Stomach smooth muscle (tissue), 2 donors: ENCODE data around the gene ZNRD2.
"Not testable (repeated sequence)": the region's sequence is repeated elsewhere in the genome, so short reads cannot be mapped to it uniquely, and the experiment has no call there.

Experiments used
- H3K27ac ChIP-seq: one replicate; pipeline ENCODE4 v1.7.0; 2013; ENCODE audit warnings: mild to moderate bottlenecking, low read length, inconsistent platforms
- H3K27me3 ChIP-seq, 2 donors: one replicate each; pipeline ENCODE4 v1.7.0; 2013; ENCODE audit warnings: low read length in 2 of 2; ENCODE audit not compliant: insufficient read depth in 2 of 2, control insufficient read depth in 1 of 2
- H3K36me3 ChIP-seq, 2 donors: one replicate each; pipeline ENCODE4 v1.7.0; 2013; ENCODE audit warnings: low read length in 2 of 2; ENCODE audit not compliant: control insufficient read depth in 2 of 2, insufficient read depth in 2 of 2
- H3K4me1 ChIP-seq: one replicate; pipeline ENCODE4 v1.7.0; 2013; ENCODE audit warnings: low read length; ENCODE audit not compliant: control insufficient read depth, insufficient read depth
- H3K4me3 ChIP-seq, 2 donors: one replicate each; pipeline ENCODE4 v1.7.0; 2013; ENCODE audit warnings: low read length in 2 of 2
- H3K9ac ChIP-seq, 2 donors: one replicate each; pipeline ENCODE4 v1.7.0; 2013; ENCODE audit warnings: low read length in 2 of 2, mild to moderate bottlenecking in 1 of 2
- H3K9me3 ChIP-seq, 2 donors: one replicate each; pipeline ENCODE4 v1.7.0; 2013; ENCODE audit warnings: low read length in 2 of 2; ENCODE audit not compliant: control insufficient read depth in 2 of 2
- donor health status: healthy.
- donor health status: Pancreatic carcinoma.

The ZNRD2 gene

GRCh38 chr11:65558002-65558929 is 12.0 kb upstream of the ZNRD2 start, which contains the start of gene LTBP3:
TSS of gene LTBP3 (minus strand) at chr11:65558359. CDS start at chr11:65557959, 400 bp downstream.
- H3K4me1 ChIP-seq: peaks cover 61% of the 10 kb centered on the region
- peak within 1 kb of the TSS; percentile 97 for H3K27ac ChIP-seq
- peak within 1 kb of the TSS; percentile 88 for H3K9ac ChIP-seq
- H3K4me3 ChIP-seq: peak within 1 kb of the TSS; percentile 67 to 80
- peaks cover 0 to 2% of the 10 kb centered on the region in 2 donors for H3K36me3 ChIP-seq
- H3K27me3 ChIP-seq: no peaks in the 10 kb centered on the region
- H3K9me3 ChIP-seq: no peaks in the 10 kb centered on the region

GRCh38 chr11:65558930-65559509 is 11.3 kb upstream of the ZNRD2 start:
- Histone ChIP-seq H3K27ac (peak overlapping the region; percentile 97), H3K4me3 (peak overlapping the region; percentile 67 to 69), H3K9me3 (no peaks in the 10 kb centered on the region), H3K4me1 (peaks cover 61% of the 10 kb centered on the region), H3K9ac (peak overlapping the region; percentile 88), H3K36me3 (no peaks in the 10 kb centered on the region), H3K27me3 (no peaks in the 10 kb centered on the region)

- H3K27me3 ChIP-seq: no peaks in the 10 kb centered on the region
- no peaks in the 10 kb centered on the region for H3K36me3 ChIP-seq
- peak overlapping the region; percentile 97 for H3K27ac ChIP-seq
- H3K9ac ChIP-seq: peak overlapping the region; percentile 21 to 88
- no peaks in the 10 kb centered on the region for H3K9me3 ChIP-seq
- peaks cover 58% of the 10 kb centered on the region for H3K4me1 ChIP-seq
- H3K4me3 ChIP-seq: peak overlapping the region in 1 of 2 donors; percentile 15
Measured at GRCh38 chr11:65559535-65559934, 10.7 kb upstream of the ZNRD2 start.

GRCh38 chr11:65559951-65560537 is 10.2 kb upstream of the ZNRD2 start:
- no peaks in the 10 kb centered on the region for H3K9me3 ChIP-seq
- H3K4me3 ChIP-seq: peak overlapping the region in 1 of 2 donors; percentile 8
- H3K9ac ChIP-seq: peak overlapping the region; percentile 12 to 42
- H3K4me1 ChIP-seq: peaks cover 53% of the 10 kb centered on the region
- H3K27ac ChIP-seq: peak overlapping the region; percentile 97
- H3K27me3 ChIP-seq: no peaks in the 10 kb centered on the region
- no peaks in the 10 kb centered on the region for H3K36me3 ChIP-seq

GRCh38 chr11:65560555-65561418 is 9.5 kb upstream of the ZNRD2 start:
- Histone ChIP-seq H3K36me3 (no peaks in the 10 kb centered on the region), H3K4me3 (peak overlapping the region in 1 of 2 donors; percentile 8), H3K27ac (peak overlapping the region; percentile 97), H3K4me1 (peaks cover 46% of the 10 kb centered on the region), H3K27me3 (no peaks in the 10 kb centered on the region), H3K9me3 (no peaks in the 10 kb centered on the region), H3K9ac (peak overlapping the region; percentile 12 to 36)

- Histone ChIP-seq H3K36me3 (peaks cover 0 to 2% of the 10 kb centered on the region in 2 donors), H3K27ac (no peak overlapping the region), H3K4me1 (peaks cover 36% of the 10 kb centered on the region), H3K4me3 (no peak overlapping the region), H3K9me3 (no peaks in the 10 kb centered on the region), H3K9ac (no peak overlapping the region), H3K27me3 (no peaks in the 10 kb centered on the region)
Measured at GRCh38 chr11:65562020-65562419, 8.3 kb upstream of the ZNRD2 start.

GRCh38 chr11:65562788-65563187 is 7.5 kb upstream of the ZNRD2 start:
- Histone ChIP-seq H3K9ac (peak overlapping the region in 1 of 2 donors; percentile 13), H3K27ac (peak overlapping the region; percentile 31), H3K4me1 (peaks cover 33% of the 10 kb centered on the region), H3K36me3 (peaks cover 0 to 2% of the 10 kb centered on the region in 2 donors), H3K27me3 (no peaks in the 10 kb centered on the region), H3K4me3 (no peak overlapping the region), H3K9me3 (no peaks in the 10 kb centered on the region)

GRCh38 chr11:65563601-65564000 is 6.7 kb upstream of the ZNRD2 start:
- H3K27me3 ChIP-seq: no peaks in the 10 kb centered on the region
- H3K9ac ChIP-seq: peak overlapping the region in 1 of 2 donors; percentile 29
- no peaks in the 10 kb centered on the region for H3K9me3 ChIP-seq
- no peak overlapping the region for H3K4me3 ChIP-seq
- H3K36me3 ChIP-seq: peaks cover 1 to 7% of the 10 kb centered on the region in 2 donors
- peaks cover 40% of the 10 kb centered on the region for H3K4me1 ChIP-seq
- peak overlapping the region; percentile 31 for H3K27ac ChIP-seq

GRCh38 chr11:65564879-65565559 is 5.3 kb upstream of the ZNRD2 start:
- H3K9me3 ChIP-seq, H3K36me3 ChIP-seq, H3K27me3 ChIP-seq, H3K9ac ChIP-seq, H3K4me3 ChIP-seq: not testable (repeated sequence)
- Histone ChIP-seq H3K27ac (peak overlapping the region; percentile 41), H3K4me1 (peaks cover 39% of the 10 kb centered on the region)
